GM11168 (cell line): ENCODE measurements around the gene CDS2.

ENCODE experiments used
- in situ Hi-C: fragments of 300-500 bp; cut with MboI; formaldehyde crosslinking; loops from one replicate; pipeline ENCODE4 v1.12.0; 2022; ENCODE audit warnings: low sequenced_read_pairs; ENCODE audit not compliant: unreplicated experiment

Gene CDS2

DNA sequence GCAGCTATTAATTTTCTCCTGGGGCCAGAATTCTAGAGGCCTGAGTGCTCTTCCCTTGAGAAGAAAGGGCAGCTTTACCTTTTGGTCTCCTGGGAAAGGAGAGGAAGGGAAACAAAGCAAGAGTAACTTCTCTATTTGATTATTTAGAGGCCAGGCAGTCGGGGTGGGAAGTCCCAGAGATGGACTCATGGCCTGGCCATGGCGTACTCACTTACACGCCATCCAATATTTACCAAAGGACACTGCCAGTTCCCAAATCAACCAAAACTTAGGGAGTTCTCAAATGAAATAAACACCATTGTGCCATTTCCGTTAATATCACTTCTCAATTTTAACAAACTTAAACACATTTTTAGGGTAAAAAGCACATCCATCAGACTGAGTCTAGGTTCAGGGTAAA, 76.6 kb downstream of the CDS2 start:
- in situ Hi-C loops, result no loop called here

GRCh38 chr20:5205348-5206210, 78.8 kb downstream of the CDS2 start:
- in situ Hi-C loops, result no loop called here

DNA sequence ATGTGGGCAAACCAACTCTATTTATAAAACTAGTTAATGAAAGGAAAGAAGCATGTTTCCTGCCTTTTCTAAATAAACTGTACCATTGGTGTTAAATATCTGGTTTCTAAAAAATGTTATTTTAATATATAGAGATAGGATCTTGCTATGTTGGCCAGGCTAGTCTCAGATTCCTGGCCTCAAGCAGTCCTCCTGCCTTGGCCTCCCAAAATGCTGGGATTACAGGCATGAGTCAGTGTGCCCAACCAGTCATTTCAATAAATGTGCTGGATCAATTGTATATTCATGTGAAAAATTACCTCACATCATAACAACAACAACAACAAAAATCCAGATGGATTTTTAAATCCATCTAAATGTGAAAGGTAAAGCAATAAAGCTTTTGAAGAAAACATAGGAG, 80.3 kb downstream of the CDS2 start:
- in situ Hi-C loops, result no loop called here

DNA sequence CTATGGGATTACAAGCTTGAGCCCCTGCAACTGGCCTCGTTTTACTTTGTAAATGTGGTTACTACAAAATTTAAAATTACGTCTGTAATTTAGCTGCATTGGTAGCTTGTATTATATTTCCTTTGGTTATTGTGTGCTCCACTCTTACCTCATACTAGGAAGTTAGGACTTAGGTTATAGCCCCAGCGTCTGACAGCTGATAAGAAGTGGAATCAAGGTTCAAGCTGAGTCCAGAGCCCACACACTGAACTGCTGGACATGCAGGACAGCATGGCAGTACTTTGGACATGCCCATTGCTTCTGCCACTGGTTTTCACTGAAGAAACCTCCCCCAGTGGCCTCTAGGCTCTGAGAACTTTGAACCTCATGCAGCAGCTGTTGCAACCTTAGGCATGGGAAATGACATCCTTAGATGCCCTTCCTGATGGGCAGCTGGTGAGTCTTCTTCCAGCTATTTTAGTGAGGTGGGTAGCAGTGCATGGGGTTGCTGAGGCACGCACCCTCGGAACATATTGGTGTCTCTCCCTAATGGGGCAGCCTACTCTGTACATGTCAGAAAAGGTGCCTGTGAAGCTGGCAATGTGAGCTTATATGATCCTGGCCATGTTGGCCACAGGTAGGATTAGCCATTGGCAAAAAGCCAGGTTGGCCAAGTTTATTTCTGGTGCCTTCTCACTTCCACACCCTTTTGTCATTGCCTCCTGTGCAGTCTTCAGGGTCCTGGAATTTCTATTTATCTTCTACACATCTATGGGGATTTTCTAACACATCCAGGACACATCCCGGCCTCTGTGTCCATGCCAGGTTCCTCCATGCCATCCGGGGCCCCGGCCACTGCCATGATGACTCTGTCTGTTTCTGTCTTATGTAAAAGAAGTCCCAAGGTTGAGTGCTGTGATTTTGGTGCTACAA, 85.3 kb downstream of the CDS2 start:
- in situ Hi-C loops, result no loop called here

DNA sequence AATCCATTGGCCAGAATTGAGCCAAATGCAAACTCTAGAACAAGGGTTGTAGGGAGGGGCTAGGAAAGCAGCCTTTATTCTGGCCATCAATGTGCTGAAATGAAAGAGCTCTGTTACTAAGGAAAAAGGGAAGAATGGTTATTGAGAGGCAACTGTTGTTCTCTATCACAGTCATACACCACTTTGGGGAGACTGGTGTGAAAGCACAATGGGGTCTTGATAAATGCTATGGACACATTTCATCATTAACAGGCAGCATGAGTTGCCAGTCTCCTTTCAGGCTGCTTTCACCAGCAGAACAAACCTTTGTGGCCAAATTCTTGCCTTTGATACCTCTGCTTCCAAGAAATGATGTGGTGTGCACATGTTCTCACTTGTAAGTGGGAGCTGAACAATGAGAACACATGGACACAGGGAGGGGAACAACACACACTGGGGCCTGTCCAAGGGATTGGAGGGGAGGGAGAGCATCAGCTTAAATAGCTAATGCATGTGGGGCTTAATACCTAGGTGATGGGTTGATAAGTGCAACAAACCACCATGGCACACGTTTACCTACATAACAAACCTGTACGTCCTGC, 86.2 kb downstream of the CDS2 start:
- in situ Hi-C loops, result no loop called here

DNA sequence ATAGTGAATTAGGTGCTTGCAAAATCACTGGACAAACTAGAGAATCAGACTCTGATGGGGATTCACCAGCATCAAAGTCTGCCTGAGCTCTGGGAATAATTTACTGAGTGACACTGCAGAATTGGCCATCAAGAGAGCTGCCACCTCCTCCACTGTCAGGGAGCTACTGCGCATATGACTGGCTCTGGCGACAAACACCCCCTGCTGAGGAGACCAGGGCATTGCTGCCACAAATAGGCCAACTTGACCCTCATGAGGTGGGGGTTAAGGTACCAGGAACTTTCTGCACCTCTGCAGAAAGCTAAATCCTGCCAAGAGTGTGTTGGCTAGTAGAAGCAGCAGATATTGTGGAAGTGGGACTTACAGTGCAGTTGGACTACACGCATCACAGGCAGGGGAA, 88.0 kb downstream of the CDS2 start:
- in situ Hi-C loops, result no loop called here

DNA sequence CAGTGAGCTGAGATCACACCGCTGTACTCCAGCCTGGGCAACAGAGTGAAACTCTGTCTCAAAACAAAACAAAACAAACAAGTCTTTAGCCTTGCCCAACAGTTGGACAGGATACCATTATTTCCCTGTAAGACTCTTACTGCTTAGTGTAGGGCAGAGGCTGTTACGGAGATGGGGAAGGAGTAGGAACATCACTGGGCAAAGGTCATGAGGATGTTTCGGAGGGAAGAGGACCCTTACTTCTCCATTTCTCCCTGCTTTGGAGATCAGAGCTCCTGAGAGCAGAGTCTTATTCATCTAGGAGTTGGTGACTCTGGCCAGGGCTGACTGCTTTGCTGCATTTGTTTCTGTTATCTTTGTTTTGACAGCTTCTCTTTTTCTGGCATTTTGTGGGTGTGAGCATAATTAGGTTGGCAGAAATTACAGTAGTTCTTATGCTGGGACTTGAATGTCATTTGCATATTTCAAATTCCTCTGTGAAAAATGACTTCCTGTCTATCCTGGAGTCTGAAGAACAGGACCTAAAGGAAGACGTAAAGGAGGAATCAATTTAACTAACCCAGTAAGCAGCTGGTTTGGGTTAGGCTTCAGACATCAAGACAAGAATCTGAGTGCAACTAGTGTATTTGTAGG, 89.0 kb downstream of the CDS2 start:
- in situ Hi-C loops, result no loop called here

GRCh38 chr20:5216663-5217062, 89.9 kb downstream of the CDS2 start:
- in situ Hi-C loops, result no loop called here

- in situ Hi-C loops, result no loop called here
These were observed 90.8 kb downstream of the CDS2 start for GRCh38 chr20:5217616-5218015.

- in situ Hi-C loops, result no loop called here
These were observed 93.7 kb downstream of the CDS2 start for GRCh38 chr20:5220321-5221060.

GRCh38 chr20:5221061-5221430, 94.2 kb downstream of the CDS2 start:
- in situ Hi-C loops, result no loop called here

DNA sequence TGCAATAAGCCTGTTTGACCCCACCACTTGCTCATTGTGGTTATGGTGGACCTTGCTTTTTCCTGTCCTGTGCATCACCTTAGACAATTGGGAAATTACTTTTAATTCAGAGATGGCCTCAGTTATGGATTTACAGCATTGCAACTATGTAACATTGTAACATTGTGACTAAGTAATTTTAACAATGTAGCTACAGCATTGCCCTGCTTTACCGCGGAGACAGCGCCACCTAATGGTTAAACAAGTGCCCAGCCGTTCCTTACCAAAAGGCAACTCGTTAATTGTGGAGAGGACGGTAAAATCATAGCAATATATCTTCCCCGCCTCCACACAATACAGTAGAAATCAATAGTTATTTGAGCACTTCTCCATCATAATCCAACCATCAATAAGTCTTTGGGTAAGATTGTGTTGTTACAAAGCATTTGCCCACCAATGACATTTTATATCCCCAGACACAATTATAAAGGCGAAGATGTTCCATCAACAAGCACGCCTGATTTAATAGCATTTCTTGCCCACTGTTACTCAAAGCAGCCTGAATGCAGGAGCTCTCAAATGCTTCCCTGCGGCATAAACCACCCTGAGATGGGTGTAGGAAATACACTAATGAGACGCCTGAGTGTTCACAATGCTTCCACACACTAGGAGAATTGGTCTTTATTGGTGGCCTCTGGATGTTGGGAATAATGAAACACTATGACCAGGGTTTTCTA, 96.3 kb downstream of the CDS2 start:
- in situ Hi-C loops, result no loop called here

- in situ Hi-C loops, result no loop called here
These were observed 103.7 kb downstream of the CDS2 start for GRCh38 chr20:5230544-5230943.

GRCh38 chr20:5234158-5234557, 107.3 kb downstream of the CDS2 start:
- in situ Hi-C loops, result no loop called here

GRCh38 chr20:5234978-5235377, 108.2 kb downstream of the CDS2 start:
- in situ Hi-C loops, result no loop called here
